ENCODE data around the gene UCP3. TPM values are rescaled to one million over a fixed set of nuclear protein-coding genes. Genes with fewer than 3 reads are reported as not detected.

UCP3 gene
- polyA plus RNA-seq, 1 donor (not counting 4 experiments of a cell fraction or from before 2014, with no cell fraction given), result 0.52 TPM

- Histone ChIP-seq H3K27me3 (ENCODE audit: control insufficient read depth, extremely low read depth, insufficient read depth, low read length) (no peaks in the 10 kb centered on the region), H3K4me1 (ENCODE audit: control insufficient read depth, extremely low read depth, insufficient read depth, low read length) (peaks cover 8% of the 10 kb centered on the region), H3K4me3 (ENCODE audit: control insufficient read depth in 2 of 3, extremely low read depth in 1 of 3, insufficient read depth in 2 of 3, low read depth in 1 of 3, low read length in 3 of 3) (no peak overlapping the region), H3K79me2 (ENCODE audit: control insufficient read depth, insufficient read depth, low read length) (no peaks in the 10 kb centered on the region), H3K36me3 (ENCODE audit: control insufficient read depth in 2 of 2, extremely low read depth in 1 of 2, insufficient read depth in 2 of 2, low read length in 2 of 2) (no peaks in the 10 kb centered on the region), H3K9me1 (ENCODE audit: control insufficient read depth, extremely low read depth, insufficient read depth, low read length) (no peaks in the 10 kb centered on the region), H3K27ac (ENCODE audit: control insufficient read depth, insufficient read depth, low read length) (no peak overlapping the region), H4K20me1 (ENCODE audit: control insufficient read depth, extremely low read depth, insufficient read depth, low read length) (no peaks in the 10 kb centered on the region), H2AFZ (ENCODE audit: control insufficient read depth, low read length) (no peak overlapping the region), H3K9ac (ENCODE audit: control insufficient read depth, extremely low read depth, insufficient read depth, low read length) (no peak overlapping the region), H3K9me3 (ENCODE audit: control insufficient read depth, low read depth, low read length) (no peaks in the 10 kb centered on the region), H3K4me2 (ENCODE audit: control insufficient read depth, extremely low read depth, insufficient read depth, low read depth, low read length) (no peak overlapping the region)
- no peak for FAIRE-seq
- dilution Hi-C loops (cut with MboI; ENCODE audit: extremely low pct_ligation_motif_present, low sequenced_read_pairs), result no loop called here
- TF ChIP-seq EZH2 (IDR thresholded peaks at IDR 0.05; ENCODE audit: low read length) (no peak), CTCF (optimal IDR thresholded peaks at IDR 0.05 in 1 of 3, IDR thresholded peaks at IDR 0.05 in 1 of 3, conservative IDR thresholded peaks at IDR 0.05 in 1 of 3; ENCODE audit: extremely low read depth in 1 of 3, insufficient read depth in 2 of 3, low read length in 3 of 3) (no peak)
- no peak for DNase-seq (ENCODE audit: low read depth, low spot score)
Measured at GRCh38 chr11:73972620-73973449, 36.0 kb downstream of the UCP3 start.

- H2AFZ ChIP-seq (ENCODE audit: control insufficient read depth, low read length), result no peak overlapping the region
- H3K79me2 ChIP-seq (ENCODE audit: control insufficient read depth, insufficient read depth, low read length), result no peaks in the 10 kb centered on the region
- dilution Hi-C loops (cut with MboI; ENCODE audit: extremely low pct_ligation_motif_present, low sequenced_read_pairs), result no loop called here
- no peak for TF ChIP-seq CTCF (optimal IDR thresholded peaks at IDR 0.05 in 1 of 3, IDR thresholded peaks at IDR 0.05 in 1 of 3, conservative IDR thresholded peaks at IDR 0.05 in 1 of 3; ENCODE audit: extremely low read depth in 1 of 3, insufficient read depth in 2 of 3, low read length in 3 of 3)
- H3K9ac ChIP-seq (ENCODE audit: control insufficient read depth, extremely low read depth, insufficient read depth, low read length), result no peak overlapping the region
- FAIRE-seq, result no peak
- no peaks in the 10 kb centered on the region for H3K9me3 ChIP-seq (ENCODE audit: control insufficient read depth, low read depth, low read length)
- no peaks in the 10 kb centered on the region for H4K20me1 ChIP-seq (ENCODE audit: control insufficient read depth, extremely low read depth, insufficient read depth, low read length)
- H3K4me1 ChIP-seq (ENCODE audit: control insufficient read depth, extremely low read depth, insufficient read depth, low read length), result peaks cover 8% of the 10 kb centered on the region
- H3K27ac ChIP-seq (ENCODE audit: control insufficient read depth, insufficient read depth, low read length), result no peak overlapping the region
- no peak overlapping the region for H3K4me3 ChIP-seq (ENCODE audit: control insufficient read depth in 2 of 3, extremely low read depth in 1 of 3, insufficient read depth in 2 of 3, low read depth in 1 of 3, low read length in 3 of 3)
- H3K27me3 ChIP-seq (ENCODE audit: control insufficient read depth, extremely low read depth, insufficient read depth, low read length), result no peaks in the 10 kb centered on the region
- no peak for DNase-seq (ENCODE audit: low read depth, low spot score)
- no peaks in the 10 kb centered on the region for H3K9me1 ChIP-seq (ENCODE audit: control insufficient read depth, extremely low read depth, insufficient read depth, low read length)
- H3K36me3 ChIP-seq (ENCODE audit: control insufficient read depth in 2 of 2, extremely low read depth in 1 of 2, insufficient read depth in 2 of 2, low read length in 2 of 2), result no peaks in the 10 kb centered on the region
- no peak overlapping the region for H3K4me2 ChIP-seq (ENCODE audit: control insufficient read depth, extremely low read depth, insufficient read depth, low read depth, low read length)
Measured at GRCh38 chr11:73972187-73972586, 36.7 kb downstream of the UCP3 start.

Data from keratinocyte (primary cell).